ENCODE data around the gene ERVMER34-1. TPM values are rescaled to one million over a fixed set of nuclear protein-coding genes. Genes with fewer than 3 reads are reported as not detected.
A peak's percentile ranks its signal among the peaks of the same experiment; 100 is the strongest.

Gene ERVMER34-1
- total RNA-seq, 1 donor from 2014 or later: 1.4 TPM

GRCh38 chr4:52755426-52755825 is 4.2 kb upstream of the ERVMER34-1 start:
- no peak for TF ChIP-seq CTCF (IDR thresholded peaks at IDR 0.05)
- Mint-ChIP-seq H3K36me3 (ENCODE audit: low read depth) (peaks cover 2% of the 10 kb centered on the region), H3K9me3 (ENCODE audit: low read depth) (no peaks in the 10 kb centered on the region), H3K4me1 (ENCODE audit: low read depth) (peaks cover 27% of the 10 kb centered on the region), H3K27me3 (ENCODE audit: low read depth) (peaks cover 3% of the 10 kb centered on the region), H3K27ac (ENCODE audit: unreplicated experiment) (no peak overlapping the region), H3K4me3 (ENCODE audit: unreplicated experiment) (no peak overlapping the region)
- no peak for DNase-seq (ENCODE audit: low spot score)

DNA sequence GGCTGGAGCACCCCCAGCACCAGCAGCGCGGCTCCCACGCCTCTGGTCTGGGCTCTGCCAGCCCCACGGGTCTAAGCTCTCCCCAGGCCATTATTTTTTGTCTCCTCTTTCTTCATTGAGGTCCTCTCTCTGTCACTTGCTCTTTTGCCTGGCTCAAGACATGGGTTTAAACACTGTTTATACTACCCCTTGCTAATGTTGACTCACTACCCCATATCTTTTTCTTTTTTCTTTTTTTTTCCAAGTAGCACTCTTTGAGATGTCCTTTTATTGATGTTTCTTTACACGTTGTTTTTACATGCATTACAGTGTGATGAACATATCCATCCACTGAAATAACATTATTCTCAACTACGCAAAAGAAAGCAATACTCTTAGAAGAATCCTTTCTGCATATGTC is 1.7 kb upstream of the ERVMER34-1 start:
- Mint-ChIP-seq H3K27me3 (ENCODE audit: low read depth) (no peaks in the 10 kb centered on the region), H3K4me1 (ENCODE audit: low read depth) (peaks cover 29% of the 10 kb centered on the region), H3K27ac (ENCODE audit: unreplicated experiment) (peak overlapping the region; percentile 77), H3K36me3 (ENCODE audit: low read depth) (no peaks in the 10 kb centered on the region), H3K4me3 (ENCODE audit: unreplicated experiment) (peak overlapping the region; percentile 29), H3K9me3 (ENCODE audit: low read depth) (no peaks in the 10 kb centered on the region)
- TF ChIP-seq CTCF (IDR thresholded peaks at IDR 0.05): no peak
- no peak for DNase-seq (ENCODE audit: low spot score)

DNA sequence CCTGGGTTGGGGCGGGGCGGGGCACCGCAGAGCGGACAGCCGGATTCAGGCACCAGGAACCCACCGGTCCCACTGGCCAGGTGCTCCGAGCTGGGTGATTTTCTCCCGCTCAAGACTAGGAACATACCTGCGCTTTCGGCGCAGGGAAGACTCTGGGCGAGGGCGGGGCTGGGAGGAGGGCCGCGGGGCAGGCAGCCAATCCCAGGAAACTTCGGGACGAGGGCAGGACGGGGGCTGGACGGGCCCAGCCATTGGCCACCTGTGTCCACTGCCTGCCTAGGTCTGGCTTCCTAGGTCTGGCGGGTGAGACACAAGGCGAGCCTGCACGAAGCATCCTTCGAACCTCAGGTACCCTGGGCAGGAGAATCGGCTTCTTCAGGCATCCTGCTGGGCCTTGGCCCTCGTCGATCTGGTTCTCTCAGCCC is 274 bp upstream of the ERVMER34-1 start:
- Mint-ChIP-seq H3K9me3 (ENCODE audit: low read depth) (no peaks in the 10 kb centered on the region), H3K27ac (ENCODE audit: unreplicated experiment) (no peak overlapping the region), H3K4me3 (ENCODE audit: unreplicated experiment) (peak overlapping the region; percentile 82), H3K36me3 (ENCODE audit: low read depth) (no peaks in the 10 kb centered on the region), H3K4me1 (ENCODE audit: low read depth) (peaks cover 29% of the 10 kb centered on the region), H3K27me3 (ENCODE audit: low read depth) (no peaks in the 10 kb centered on the region)
- TF ChIP-seq CTCF (IDR thresholded peaks at IDR 0.05): no peak
- no peak for DNase-seq (ENCODE audit: low spot score)

- H3K4me1 Mint-ChIP-seq (ENCODE audit: low read depth): peaks cover 24% of the 10 kb centered on the region
- H3K9me3 Mint-ChIP-seq (ENCODE audit: low read depth): no peaks in the 10 kb centered on the region
- no peak overlapping the region for H3K27ac Mint-ChIP-seq (ENCODE audit: unreplicated experiment)
- TF ChIP-seq CTCF (IDR thresholded peaks at IDR 0.05): no peak
- H3K36me3 Mint-ChIP-seq (ENCODE audit: low read depth): no peaks in the 10 kb centered on the region
- no peaks in the 10 kb centered on the region for H3K27me3 Mint-ChIP-seq (ENCODE audit: low read depth)
- no peak for DNase-seq (ENCODE audit: low spot score)
- H3K4me3 Mint-ChIP-seq (ENCODE audit: unreplicated experiment): peak overlapping the region; percentile 82
These were observed 1.0 kb downstream of the ERVMER34-1 start for GRCh38 chr4:52750213-52750612.

DNA sequence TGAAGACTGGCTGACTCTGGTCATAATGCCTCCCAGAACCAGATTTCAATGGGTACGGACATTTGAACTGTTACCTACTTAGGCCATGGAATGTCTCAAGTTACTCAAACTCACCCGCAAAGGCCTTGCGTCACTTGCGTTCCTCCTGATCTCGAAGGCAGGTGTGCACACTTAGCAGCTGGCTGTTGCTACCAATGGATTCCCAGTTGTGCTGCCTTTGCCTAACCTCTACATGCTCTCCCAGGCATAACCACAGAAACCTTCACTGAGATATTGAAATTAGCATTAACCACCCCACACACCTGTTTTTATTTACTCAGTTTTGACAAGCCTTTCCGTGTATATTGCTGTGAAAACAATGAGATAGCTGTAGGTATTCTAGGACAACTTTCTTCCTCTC is 2.8 kb downstream of the ERVMER34-1 start:
- H3K27ac Mint-ChIP-seq (ENCODE audit: unreplicated experiment): no peak overlapping the region
- no peaks in the 10 kb centered on the region for H3K9me3 Mint-ChIP-seq (ENCODE audit: low read depth)
- TF ChIP-seq CTCF (IDR thresholded peaks at IDR 0.05): no peak
- DNase-seq (ENCODE audit: low spot score): no peak
- H3K4me1 Mint-ChIP-seq (ENCODE audit: low read depth): peaks cover 22% of the 10 kb centered on the region
- no peaks in the 10 kb centered on the region for H3K36me3 Mint-ChIP-seq (ENCODE audit: low read depth)
- no peak overlapping the region for H3K4me3 Mint-ChIP-seq (ENCODE audit: unreplicated experiment)
- no peaks in the 10 kb centered on the region for H3K27me3 Mint-ChIP-seq (ENCODE audit: low read depth)

Measured in chondrocyte (in vitro differentiated cells).